HCT116 (cell line): ENCODE data around the gene MEGF8. TPM values are rescaled to one million over a fixed set of nuclear protein-coding genes. Genes with fewer than 3 reads are reported as not detected.

Experiments
- ATAC-seq: fragments of 200-7000 bp; cut with Tn5 transposase; 2 replicates; pipeline ENCODE4 v1.9.1; 2020; ENCODE audit warnings: mild to moderate bottlenecking, moderate library complexity
- BruUV-seq: library from RNA; stranded (reverse); fragments of 400-500 nt; replicated peaks from 2 replicates; lab custom pipeline; 2021; lab: Mats Ljungman, UMichigan
- CTCF ChIA-PET: fragments of 300-600 bp; sonication (Branson Sonifier 250); formaldehyde crosslinking; loops from one replicate; lab custom pipeline; 2021; ENCODE audit warnings: antibody characterized with exemption; lab: Charles Lee
- POLR2A ChIA-PET: fragments of 300-600, 350-600 bp; sonication (Branson Sonifier 250); formaldehyde crosslinking; loops from one replicate; lab custom pipeline; 2021; ENCODE audit warnings: antibody characterized with exemption; lab: Charles Lee
- RAD21 ChIA-PET, 2 experiments: fragments of 300-600 bp; sonication (Branson Sonifier 250); formaldehyde crosslinking; loops; one replicate each; lab custom pipeline; 2023; ENCODE audit warnings: low total read pairs in 2 of 2; ENCODE audit not compliant: uncharacterized antibody in 2 of 2, unreplicated experiment in 2 of 2, low non-redundant PET in 1 of 2; lab: Charles Lee
- DNase-seq: peaks from one replicate; pipeline ENCODE4 v3.0.0-alpha.2; 2010; ENCODE audit warnings: low read depth, low spot score
- H2AFZ ChIP-seq: fragments of 200-600 bp; shearing (Covaris generic), sonication (generic); 2 replicates; pipeline ENCODE4 v1.6.1; 2017; ENCODE audit warnings: low read depth, mixed run types, mixed read lengths, antibody characterized with exemption, low read length; ENCODE audit not compliant: poor library complexity, severe bottlenecking
- H3K27ac ChIP-seq: 2 replicates; pipeline ENCODE4 v1.5.1; 2012; ENCODE audit warnings: low read depth, low read length
- H3K27me3 ChIP-seq: fragments of 200-600 bp; sonication (generic); 2 replicates; pipeline ENCODE4 v1.6.1; 2016; ENCODE audit warnings: mixed run types, low read length, mixed read lengths; ENCODE audit not compliant: insufficient read depth
- H3K36me3 ChIP-seq, 2 experiments: fragments of 200-500 bp in 1 of 2; fragments of 200-600 bp in 1 of 2; sonication (Bioruptor generic) in 1 of 2; sonication (generic) in 1 of 2; 2 replicates each; pipeline versions ENCODE4 v1.5.1 to v1.6.1; 2014 to 2016; ENCODE audit warnings: low read length in 2 of 2, inconsistent platforms in 1 of 2, mixed read lengths in 1 of 2, mixed run types in 1 of 2; ENCODE audit not compliant: insufficient read depth in 2 of 2, control insufficient read depth in 1 of 2
- H3K4me1 ChIP-seq, 2 experiments: fragments of 200-600 bp in 1 of 2; sonication (generic) in 1 of 2; 2 replicates each; pipeline versions ENCODE4 v1.5.1 to v1.6.1; 2012 to 2017; ENCODE audit warnings: low read length in 2 of 2, inconsistent platforms in 1 of 2, mild to moderate bottlenecking in 1 of 2, mixed read lengths in 1 of 2, mixed run types in 1 of 2, moderate library complexity in 1 of 2; ENCODE audit not compliant: insufficient read depth in 2 of 2, control insufficient read depth in 1 of 2
- H3K4me2 ChIP-seq: fragments of 200-600 bp; sonication (generic); 2 replicates; pipeline ENCODE4 v1.6.1; 2017; ENCODE audit warnings: mixed run types, low read length, mixed read lengths
- H3K4me3 ChIP-seq, 2 experiments: fragments of 200-600 bp in 1 of 2; sonication (generic) in 1 of 2; replicated peaks in 1 of 2; 2 replicates each; pipeline ENCODE4 v1.5.1; 2011 to 2016; ENCODE audit warnings: low read length in 2 of 2, control low read depth in 1 of 2, low read depth in 1 of 2, mild to moderate bottlenecking in 1 of 2, mixed read lengths in 1 of 2, mixed run types in 1 of 2
- H3K79me2 ChIP-seq: fragments of 200-600 bp; sonication (generic); 2 replicates; pipeline ENCODE4 v1.6.1; 2017; ENCODE audit warnings: mild to moderate bottlenecking, mixed run types, low read length, moderate library complexity, mixed read lengths; ENCODE audit not compliant: insufficient read depth
- H3K9ac ChIP-seq: fragments of 200-600 bp; sonication (generic); 2 replicates; pipeline ENCODE4 v1.6.1; 2016; ENCODE audit warnings: low read length, mixed read lengths
- H3K9me2 ChIP-seq: fragments of 200-600 bp; sonication (generic), shearing (Covaris generic); 2 replicates; pipeline ENCODE4 v1.6.1; 2017; ENCODE audit warnings: mixed run types, mild to moderate bottlenecking, moderate library complexity; ENCODE audit not compliant: insufficient read depth
- H3K9me3 ChIP-seq, 2 experiments: fragments of 200-500 bp in 1 of 2; fragments of 200-600 bp in 1 of 2; sonication (Bioruptor generic) in 1 of 2; sonication (generic) in 1 of 2; 2 replicates each; pipeline ENCODE4 v1.6.1; 2014 to 2017; ENCODE audit warnings: low read length in 2 of 2, mixed read lengths in 2 of 2, inconsistent platforms in 1 of 2, low read depth in 1 of 2, mild to moderate bottlenecking in 1 of 2, mixed run types in 1 of 2, moderate library complexity in 1 of 2; ENCODE audit not compliant: control insufficient read depth in 1 of 2, insufficient read depth in 1 of 2
- H4K20me1 ChIP-seq: fragments of 200-600 bp; sonication (generic), shearing (Covaris generic); 2 replicates; pipeline ENCODE4 v1.6.1; 2017; ENCODE audit warnings: mixed run types, mild to moderate bottlenecking, moderate library complexity; ENCODE audit not compliant: insufficient read depth
- ATF3 ChIP-seq: IDR thresholded peaks from 2 replicates; pipeline ENCODE4 v1.6.1; 2012
- CBX3 ChIP-seq: IDR thresholded peaks from 2 replicates; pipeline ENCODE4 v1.6.1; 2012; ENCODE audit warnings: low read depth
- CEBPB ChIP-seq: IDR thresholded peaks from 2 replicates; pipeline ENCODE4 v1.6.1; 2012; ENCODE audit warnings: low read depth
- EGR1 ChIP-seq: IDR thresholded peaks from 2 replicates; pipeline ENCODE4 v1.6.1; 2012; ENCODE audit warnings: low read depth
- EZH2phosphoT487 ChIP-seq: fragments of 200-600 bp; IDR thresholded peaks from 2 replicates; pipeline ENCODE4 v1.6.1; 2018; ENCODE audit warnings: antibody characterized with exemption, borderline replicate concordance
- FOSL1 ChIP-seq: IDR thresholded peaks from 2 replicates; pipeline ENCODE4 v1.6.1; 2012; ENCODE audit warnings: low read depth
- JUND ChIP-seq: IDR thresholded peaks from 2 replicates; pipeline ENCODE4 v1.6.1; 2012
- MAX ChIP-seq: IDR thresholded peaks from 2 replicates; pipeline ENCODE4 v1.6.1; 2012
- POLR2A ChIP-seq: IDR thresholded peaks from 2 replicates; pipeline ENCODE4 v1.7.0; 2011; ENCODE audit warnings: borderline replicate concordance; ENCODE audit not compliant: insufficient read depth, insufficient read length; ENCODE audit errors: extremely low read depth
- RAD21 ChIP-seq: IDR thresholded peaks from 2 replicates; pipeline ENCODE4 v1.6.1; 2012; ENCODE audit warnings: low read depth, mild to moderate bottlenecking
- REST ChIP-seq: IDR thresholded peaks from 2 replicates; pipeline ENCODE4 v1.6.1; 2012; ENCODE audit warnings: low read depth
- SIN3A ChIP-seq: IDR thresholded peaks from 2 replicates; pipeline ENCODE4 v1.6.1; 2012; ENCODE audit warnings: low read depth
- SP1 ChIP-seq: IDR thresholded peaks from 2 replicates; pipeline ENCODE4 v1.6.1; 2012; ENCODE audit warnings: low read depth
- TCF7L2 ChIP-seq: IDR thresholded peaks from 2 replicates; pipeline ENCODE4 v1.7.0; 2011; ENCODE audit warnings: borderline replicate concordance, inconsistent platforms; ENCODE audit not compliant: insufficient read depth, insufficient read length; ENCODE audit errors: extremely low read depth
- ZBTB33 ChIP-seq: IDR thresholded peaks from 2 replicates; pipeline ENCODE4 v1.6.1; 2011; ENCODE audit warnings: mild to moderate bottlenecking, low read length, moderate library complexity; ENCODE audit not compliant: insufficient replicate concordance; ENCODE audit errors: extremely low read depth
- ZFX ChIP-seq: fragments of 450-650 bp; IDR thresholded peaks from 2 replicates; pipeline ENCODE4 v1.6.1; 2017
- ZNF274 ChIP-seq: fragments of 200-500 bp; sonication (Bioruptor generic); IDR thresholded peaks from 2 replicates; pipeline ENCODE4 v1.6.1; 2014; ENCODE audit warnings: mild to moderate bottlenecking, low read depth, low read length, inconsistent platforms
- intact Hi-C: fragments of 100-400 bp; cut with micrococcal nuclease; formaldehyde crosslinking; loops from 2 replicates; pipeline ENCODE4 v1.10.0; 2022
- total RNA-seq: library from RNA; stranded (reverse); gene quantifications from one replicate; pipeline ENCODE4 v1.2.1, GENCODE V29; 2021; ENCODE audit not compliant: unreplicated experiment

Gene MEGF8
- total RNA-seq, 1 experiment from 2014 or later: 24.0 TPM

GRCh38 chr19:42303876-42304275, 21.6 kb upstream of the MEGF8 start:
- no TSS peak for BruUV-seq
- no peaks in the 10 kb centered on the region for H3K9me2 ChIP-seq
- RAD21 ChIA-PET: no interaction called here
- no peaks in the 10 kb centered on the region for H4K20me1 ChIP-seq
- TF ChIP-seq ZBTB33: no peak
- TF ChIP-seq EZH2phosphoT487: no peak
- no peak for TF ChIP-seq SP1
- TF ChIP-seq POLR2A: no peak
- no peak for TF ChIP-seq RAD21
- no peak for TF ChIP-seq MAX
- no peak for TF ChIP-seq JUND
- TF ChIP-seq REST: no peak
- no peak for TF ChIP-seq ZNF274
- no peak for TF ChIP-seq CBX3
- no peak for TF ChIP-seq FOSL1
- TF ChIP-seq SIN3A: no peak
- TF ChIP-seq EGR1: no peak
- TF ChIP-seq ATF3: no peak
- TF ChIP-seq ZFX: no peak
- no peak for TF ChIP-seq CEBPB
- TF ChIP-seq TCF7L2: no peak
- H3K4me2 ChIP-seq: no peak overlapping the region
- H3K27me3 ChIP-seq: no peaks in the 10 kb centered on the region
- H3K79me2 ChIP-seq: peaks cover 11% of the 10 kb centered on the region; the same call in 1 of the 2 replicates
- no peak overlapping the region for H3K9ac ChIP-seq
- no peaks in the 10 kb centered on the region; a peak in 1 of 4 replicates for H3K36me3 ChIP-seq
- POLR2A ChIA-PET: interaction anchor here (0.8 to 1.0 kb wide), 2 partner anchors 9 to 93 kb away, joined by 3 to 4 read pairs; no protein-coding TSS in a partner anchor
- H2AFZ ChIP-seq: peak overlapping the region; percentile 56
- CTCF ChIA-PET: interaction anchor here (0.6 kb wide), 1 partner anchor 164 kb away, joined by 3 read pairs; no protein-coding TSS in a partner anchor
- ATAC-seq: no peak
- intact Hi-C loops: no loop called here
- H3K27ac ChIP-seq: no peak overlapping the region
- H3K9me3 ChIP-seq: no peaks in the 10 kb centered on the region
- no peak overlapping the region for H3K4me3 ChIP-seq
- peaks cover 19 to 30% of the 10 kb centered on the region in 2 experiments for H3K4me1 ChIP-seq
- no peak for DNase-seq
